Lower lobe of right lung (tissue), 2 donors: ENCODE results near the gene PCCA. TPM values are rescaled to one million over a fixed set of nuclear protein-coding genes. Genes with fewer than 3 reads are reported as not detected.
A peak's percentile ranks its signal among the peaks of the same experiment; 100 is the strongest.

Experiments
- ATAC-seq, 2 donors: fragments of 200-7000 bp; cut with Tn5 transposase; one replicate each; pipeline ENCODE4 v1.9.1; 2020 to 2022; ENCODE audit warnings: mild to moderate bottlenecking in 2 of 2, moderate library complexity in 2 of 2
- DNase-seq: peaks from one replicate; pipeline ENCODE4 v3.0.0-alpha.2; 2020
- H3K27ac ChIP-seq: fragments of 200-600 bp; one replicate; pipeline ENCODE4 v1.8.0; 2022
- H3K27me3 ChIP-seq: fragments of 200-600 bp; one replicate; pipeline ENCODE4 v1.8.0; 2022; ENCODE audit warnings: low read depth
- H3K36me3 ChIP-seq: fragments of 200-600 bp; one replicate; pipeline ENCODE4 v1.8.0; 2022; ENCODE audit warnings: mild to moderate bottlenecking
- H3K4me1 ChIP-seq: fragments of 200-600 bp; one replicate; pipeline ENCODE4 v1.8.0; 2022
- H3K4me3 ChIP-seq: fragments of 200-600 bp; one replicate; pipeline ENCODE4 v1.8.0; 2022; ENCODE audit warnings: mild to moderate bottlenecking
- H3K9me3 ChIP-seq: fragments of 200-600 bp; one replicate; pipeline ENCODE4 v1.8.0; 2022
- CTCF ChIP-seq: fragments of 200-600 bp; IDR thresholded peaks from one replicate; pipeline ENCODE4 v1.8.0; 2022; ENCODE audit warnings: antibody characterized with exemption, mild to moderate bottlenecking
- intact Hi-C: fragments of 100-400 bp; cut with DNase I; formaldehyde crosslinking; loops from one replicate; pipeline ENCODE4 v1.11.0; 2022
- total RNA-seq: library from RNA; stranded (reverse); fragmentation: NEBNext Ultra II Directional; extraction: Animal tissue kit (Norgen Biotek cat#: 25700); gene quantifications from one replicate; pipeline ENCODE4 v1.2.1, GENCODE V29; 2021
- donor health status: DM: no; HTN: yes; CAD: no; lungs with severe emphysema.

The PCCA gene
- total RNA-seq, 1 donor from 2014 or later: 37.8 TPM

- no peaks in the 10 kb centered on the region for H3K9me3 ChIP-seq
- no peaks in the 10 kb centered on the region for H3K27me3 ChIP-seq
- no peak for DNase-seq
- no peak for ATAC-seq
- no peak for TF ChIP-seq CTCF
- H3K27ac ChIP-seq: no peak overlapping the region
- H3K4me1 ChIP-seq: no peaks in the 10 kb centered on the region
- no peak overlapping the region for H3K4me3 ChIP-seq
- H3K36me3 ChIP-seq: no peaks in the 10 kb centered on the region
- intact Hi-C loops: no loop called here
These were observed 394.2 kb downstream of the PCCA start for GRCh38 chr13:100483139-100483538.

GRCh38 chr13:100483841-100484381 is 395.0 kb downstream of the PCCA start:
- H3K27me3 ChIP-seq: no peaks in the 10 kb centered on the region
- intact Hi-C loops: no loop called here
- no peaks in the 10 kb centered on the region for H3K4me1 ChIP-seq
- no peak overlapping the region for H3K27ac ChIP-seq
- DNase-seq (no peak), ATAC-seq (no peak)
- H3K36me3 ChIP-seq: no peaks in the 10 kb centered on the region
- H3K9me3 ChIP-seq: no peaks in the 10 kb centered on the region
- no peak for TF ChIP-seq CTCF
- no peak overlapping the region for H3K4me3 ChIP-seq

- H3K27me3 ChIP-seq: no peaks in the 10 kb centered on the region
- TF ChIP-seq CTCF: no peak
- no peaks in the 10 kb centered on the region for H3K36me3 ChIP-seq
- H3K27ac ChIP-seq: no peak overlapping the region
- no peaks in the 10 kb centered on the region for H3K4me1 ChIP-seq
- no peak for DNase-seq
- ATAC-seq: no peak
- H3K9me3 ChIP-seq: no peaks in the 10 kb centered on the region
- no peak overlapping the region for H3K4me3 ChIP-seq
- intact Hi-C loops: no loop called here
These were observed 395.8 kb downstream of the PCCA start for GRCh38 chr13:100484702-100485101.

- DNase-seq: no peak
- intact Hi-C loops: no loop called here
These were observed 396.4 kb downstream of the PCCA start for GRCh38 chr13:100485265-100485664.

GRCh38 chr13:100490692-100491091 is 401.8 kb downstream of the PCCA start:
- DNase-seq (no peak), ATAC-seq (peak; percentile 77 to 85)

More at GRCh38 chr13:100485265-100485664, 396.4 kb downstream of the PCCA start:
- Histone ChIP-seq H3K4me1 (peaks cover under 1% of the 10 kb centered on the region), H3K4me3 (no peak overlapping the region), H3K27me3 (no peaks in the 10 kb centered on the region), H3K27ac (no peak overlapping the region), H3K9me3 (no peaks in the 10 kb centered on the region), H3K36me3 (no peaks in the 10 kb centered on the region)
- no peak for ATAC-seq
- no peak for TF ChIP-seq CTCF

More at GRCh38 chr13:100490692-100491091, 401.8 kb downstream of the PCCA start:
- Histone ChIP-seq H3K9me3 (no peaks in the 10 kb centered on the region), H3K27me3 (no peaks in the 10 kb centered on the region), H3K4me3 (no peak overlapping the region), H3K36me3 (no peaks in the 10 kb centered on the region), H3K4me1 (peaks cover 18% of the 10 kb centered on the region), H3K27ac (peak overlapping the region; percentile 14)
- intact Hi-C loops: no loop called here
- TF ChIP-seq CTCF: no peak
